Lower leg skin (tissue), 4 donors: Measurements from ENCODE around the gene PRPS2. TPM values are rescaled to one million over a fixed set of nuclear protein-coding genes. Genes with fewer than 3 reads are reported as not detected.

Experiments used
- DNase-seq, 2 donors: peaks; one replicate each; pipeline ENCODE4 v3.0.0-alpha.2; 2019; ENCODE audit warnings: low spot score in 2 of 2
- H3K4me3 ChIP-seq: fragments of 200-600 bp; sonication (generic); 2 replicates; pipeline ENCODE4 v1.5.1; 2017; ENCODE audit warnings: mild to moderate bottlenecking, low read depth; ENCODE audit not compliant: poor library complexity, severe bottlenecking
- POLR2A ChIP-seq, 2 donors: fragments of 450-650 bp; IDR thresholded peaks; one replicate each; pipeline ENCODE4 v1.6.1; 2016 to 2017; ENCODE audit warnings: antibody characterized with exemption in 2 of 2, mild to moderate bottlenecking in 1 of 2, moderate library complexity in 1 of 2
- WGBS, 2 donors: methylation state at CpG; one replicate each; pipeline ENCODE4 v1.1.5; 2018; 5-methylcytosine and 5-hydroxymethylcytosine counted together
- intact Hi-C: fragments of 100-400 bp; cut with DNase I; formaldehyde crosslinking; loops from one replicate; pipeline ENCODE4 v1.15.0; 2023; ENCODE audit warnings: low total_unique reads
- total RNA-seq, 4 donors: library from RNA; depleted of rRNA; stranded (reverse); fragments of >200 nt; gene quantifications; one replicate each; pipeline ENCODE4 v1.1.0, GENCODE V29; 2016
- TF ChIP-seq, protein P1 (sequence below), 3 donors: fragments of 450-650 bp; IDR thresholded peaks; one replicate each; pipeline ENCODE4 v1.5.1; 2016; ENCODE audit warnings: antibody characterized with exemption in 3 of 3, mild to moderate bottlenecking in 3 of 3, moderate library complexity in 2 of 3

Gene PRPS2
- total RNA-seq, 4 donors from 2014 or later, result 49.5 to 113 (median 97.9) TPM

DNA sequence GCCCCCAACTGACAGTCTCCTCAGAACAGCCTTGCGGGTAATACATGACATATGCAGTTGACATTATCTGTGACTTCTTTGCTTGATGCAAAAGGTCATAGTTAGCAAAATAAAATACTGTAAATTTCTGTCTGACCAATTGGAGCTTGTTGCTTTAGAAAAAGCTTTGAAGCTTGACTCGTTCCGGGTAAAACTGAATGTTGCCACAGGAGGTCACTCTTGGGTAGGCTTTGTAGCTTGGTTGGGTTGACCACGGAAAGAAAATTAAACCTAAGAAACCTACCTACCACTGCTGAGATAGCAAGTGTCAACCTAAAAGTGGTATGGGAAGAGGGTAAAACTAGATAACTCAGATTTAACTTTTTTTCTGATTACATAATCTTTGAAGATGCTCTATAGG, 23.2 kb downstream of the PRPS2 start:
- H3K4me3 ChIP-seq, result no peak overlapping the region
- WGBS, 2 donors, result 23 to 24% methylated on average over 4 of the region's 4 CpGs
- DNase-seq, result no peak
- TF ChIP-seq, protein P1, sequence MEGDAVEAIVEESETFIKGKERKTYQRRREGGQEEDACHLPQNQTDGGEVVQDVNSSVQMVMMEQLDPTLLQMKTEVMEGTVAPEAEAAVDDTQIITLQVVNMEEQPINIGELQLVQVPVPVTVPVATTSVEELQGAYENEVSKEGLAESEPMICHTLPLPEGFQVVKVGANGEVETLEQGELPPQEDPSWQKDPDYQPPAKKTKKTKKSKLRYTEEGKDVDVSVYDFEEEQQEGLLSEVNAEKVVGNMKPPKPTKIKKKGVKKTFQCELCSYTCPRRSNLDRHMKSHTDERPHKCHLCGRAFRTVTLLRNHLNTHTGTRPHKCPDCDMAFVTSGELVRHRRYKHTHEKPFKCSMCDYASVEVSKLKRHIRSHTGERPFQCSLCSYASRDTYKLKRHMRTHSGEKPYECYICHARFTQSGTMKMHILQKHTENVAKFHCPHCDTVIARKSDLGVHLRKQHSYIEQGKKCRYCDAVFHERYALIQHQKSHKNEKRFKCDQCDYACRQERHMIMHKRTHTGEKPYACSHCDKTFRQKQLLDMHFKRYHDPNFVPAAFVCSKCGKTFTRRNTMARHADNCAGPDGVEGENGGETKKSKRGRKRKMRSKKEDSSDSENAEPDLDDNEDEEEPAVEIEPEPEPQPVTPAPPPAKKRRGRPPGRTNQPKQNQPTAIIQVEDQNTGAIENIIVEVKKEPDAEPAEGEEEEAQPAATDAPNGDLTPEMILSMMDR (IDR thresholded peaks at IDR 0.05), result no peak
- no peak for TF ChIP-seq POLR2A (IDR thresholded peaks at IDR 0.05)
- intact Hi-C loops, result loop anchor here (5.0 kb wide), 1 partner anchor 88 kb away; no protein-coding TSS in a partner anchor

DNA sequence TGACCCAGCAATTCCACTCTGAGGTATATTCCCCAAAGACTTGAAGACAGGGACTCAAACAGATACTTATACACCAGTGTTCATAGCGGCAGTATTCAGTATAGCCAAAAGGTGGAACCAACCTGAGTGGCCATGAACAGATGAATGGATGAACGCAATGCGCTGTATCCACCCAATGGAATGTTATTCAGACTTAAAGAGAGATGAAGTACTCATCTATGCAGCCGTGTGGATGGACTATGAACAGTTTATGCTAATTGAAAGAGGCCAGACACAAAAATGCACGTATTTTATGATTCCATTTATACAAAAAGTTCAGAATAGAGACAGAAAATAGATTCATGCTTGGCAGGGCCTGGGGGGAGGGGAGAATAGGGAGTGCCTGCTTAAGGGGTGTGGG, 26.3 kb downstream of the PRPS2 start:
- no peak for TF ChIP-seq POLR2A (IDR thresholded peaks at IDR 0.05)
- TF ChIP-seq, protein P1 (IDR thresholded peaks at IDR 0.05), result no peak
- no peak for DNase-seq
- H3K4me3 ChIP-seq, result no peak overlapping the region
- WGBS, 2 donors, result 71 to 78% methylated on average over 5 of the region's 5 CpGs
- intact Hi-C loops, result no loop called here

DNA sequence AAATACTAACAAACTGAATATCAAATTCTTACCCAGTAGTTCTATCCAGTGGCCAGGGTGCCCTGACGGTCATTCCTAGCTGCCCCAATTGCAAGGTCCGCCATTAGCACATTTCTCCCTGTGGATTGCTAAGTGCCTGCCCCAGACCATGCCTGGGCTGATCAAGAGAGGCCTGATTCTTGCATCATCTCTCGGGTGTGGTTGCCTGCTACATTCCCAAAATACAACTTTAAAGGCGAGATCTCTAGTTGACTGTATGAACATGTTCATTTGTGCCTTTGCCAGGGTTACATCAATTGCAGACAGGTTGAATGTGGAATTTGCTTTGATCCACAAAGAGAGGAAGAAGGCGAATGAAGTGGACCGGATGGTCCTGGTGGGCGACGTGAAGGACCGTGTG, 28.0 kb downstream of the PRPS2 start:
- intact Hi-C loops, result no loop called here
- no peak overlapping the region for H3K4me3 ChIP-seq
- DNase-seq, result peak in 1 of 2 donors; percentile 14
- WGBS, 2 donors, result 51 to 63% methylated on average over 9 of the region's 9 CpGs
- no peak for TF ChIP-seq POLR2A (IDR thresholded peaks at IDR 0.05)
- TF ChIP-seq, protein P1 (IDR thresholded peaks at IDR 0.05), result no peak

DNA sequence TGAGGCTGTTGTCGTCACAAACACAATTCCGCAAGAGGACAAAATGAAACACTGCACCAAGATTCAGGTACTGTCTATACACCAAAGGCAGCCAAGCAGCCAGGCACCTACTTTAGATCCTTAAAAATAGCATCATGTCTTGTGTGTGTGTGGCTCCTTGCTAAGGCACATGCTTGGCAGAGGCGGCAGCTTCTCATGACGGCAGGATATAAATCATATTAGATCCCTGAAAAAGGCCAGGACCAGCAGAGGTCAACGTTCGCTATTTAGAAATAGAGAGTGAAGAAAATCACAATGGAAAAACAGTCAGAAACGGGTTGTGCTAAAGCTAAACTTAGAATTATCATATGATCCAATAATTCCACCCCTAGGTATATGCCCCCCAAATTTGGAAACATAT, 29.5 kb downstream of the PRPS2 start:
- TF ChIP-seq POLR2A (IDR thresholded peaks at IDR 0.05), result no peak
- TF ChIP-seq, protein P1 (IDR thresholded peaks at IDR 0.05), result no peak
- no peak for DNase-seq
- no peak overlapping the region for H3K4me3 ChIP-seq
- 84 to 92% methylated on average over 7 of the region's 7 CpGs for WGBS, 2 donors
- intact Hi-C loops, result no loop called here

DNA sequence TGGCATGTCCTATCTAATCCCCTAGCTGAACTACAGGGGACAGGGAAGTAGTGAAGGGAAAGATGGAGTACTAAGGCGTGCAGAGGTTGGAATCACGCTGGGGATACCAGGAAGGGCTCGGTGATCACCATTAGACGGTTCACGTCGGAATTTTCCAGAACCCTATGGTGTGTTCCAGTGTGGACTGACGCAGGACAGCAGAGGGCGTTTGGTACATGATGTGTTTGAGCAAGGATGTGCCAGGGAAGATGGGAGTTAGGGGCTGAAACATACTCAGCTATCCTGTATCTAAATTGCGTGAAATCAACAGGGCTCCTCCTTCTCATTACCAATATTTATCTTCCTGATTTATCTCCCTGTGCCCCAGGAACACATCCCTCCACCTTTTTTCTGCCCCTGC, 33.7 kb downstream of the PRPS2 start:
- TF ChIP-seq, protein P1 (IDR thresholded peaks at IDR 0.05), result no peak
- no peak for TF ChIP-seq POLR2A (IDR thresholded peaks at IDR 0.05)
- DNase-seq, result no peak
- intact Hi-C loops, result no loop called here
- no peak overlapping the region for H3K4me3 ChIP-seq
- WGBS, 2 donors, result 78 to 85% methylated on average over 9 of the region's 9 CpGs

DNA sequence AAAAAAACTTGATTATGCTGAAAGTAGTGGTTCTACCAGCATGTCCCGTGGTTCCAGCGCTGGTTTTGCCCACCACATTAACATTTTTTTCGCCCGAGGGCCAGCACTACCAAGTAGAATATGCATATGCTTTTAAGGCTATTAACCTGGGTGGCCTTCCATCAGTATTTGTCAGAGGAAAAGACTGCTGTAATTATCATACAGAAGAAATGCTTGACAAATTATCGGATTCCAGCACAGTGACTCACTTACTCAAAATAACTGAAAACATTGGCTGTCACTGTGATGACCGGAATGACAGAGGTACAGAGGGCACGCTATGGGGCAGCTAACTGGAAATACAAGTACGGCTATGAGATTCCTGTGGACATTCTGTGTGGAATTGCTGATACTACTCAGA, 34.6 kb downstream of the PRPS2 start:
- intact Hi-C loops, result no loop called here
- H3K4me3 ChIP-seq, result no peak overlapping the region
- TF ChIP-seq, protein P1 (IDR thresholded peaks at IDR 0.05), result no peak
- no peak for TF ChIP-seq POLR2A (IDR thresholded peaks at IDR 0.05)
- DNase-seq, result no peak
- WGBS, 2 donors, result 83 to 85% methylated on average over 8 of the region's 8 CpGs
